Adipocyte (in vitro differentiated cells): ENCODE measurements around the gene DNASE2B.

Source experiments
- DNase-seq: peaks from one replicate; pipeline ENCODE4 v3.0.0-alpha.2; 2015; ENCODE audit warnings: low read depth
- H3K27me3 ChIP-seq: replicated peaks from 2 replicates; pipeline ENCODE4 v1.7.0; 2013; ENCODE audit warnings: mild to moderate bottlenecking, low read length, moderate library complexity; ENCODE audit not compliant: control insufficient read depth, insufficient read depth
- H3K36me3 ChIP-seq: 2 replicates; pipeline ENCODE4 v1.7.0; 2013; ENCODE audit warnings: low read length, mild to moderate bottlenecking, moderate library complexity; ENCODE audit not compliant: control insufficient read depth, insufficient read depth, severe bottlenecking
- H3K4me1 ChIP-seq: 2 replicates; pipeline ENCODE4 v1.7.0; 2013; ENCODE audit warnings: mild to moderate bottlenecking, low read length, moderate library complexity; ENCODE audit not compliant: control insufficient read depth, insufficient read depth
- H3K4me3 ChIP-seq: 2 replicates; pipeline ENCODE4 v1.7.0; 2013; ENCODE audit warnings: mild to moderate bottlenecking, low read length, moderate library complexity
- H3K9ac ChIP-seq: 2 replicates; pipeline ENCODE4 v1.7.0; 2013; ENCODE audit warnings: mild to moderate bottlenecking, low read length, moderate library complexity
- H3K9me3 ChIP-seq: 2 replicates; pipeline ENCODE4 v1.7.0; 2013; ENCODE audit warnings: mild to moderate bottlenecking, low read length, moderate library complexity; ENCODE audit not compliant: control insufficient read depth

The DNASE2B gene, protein sequence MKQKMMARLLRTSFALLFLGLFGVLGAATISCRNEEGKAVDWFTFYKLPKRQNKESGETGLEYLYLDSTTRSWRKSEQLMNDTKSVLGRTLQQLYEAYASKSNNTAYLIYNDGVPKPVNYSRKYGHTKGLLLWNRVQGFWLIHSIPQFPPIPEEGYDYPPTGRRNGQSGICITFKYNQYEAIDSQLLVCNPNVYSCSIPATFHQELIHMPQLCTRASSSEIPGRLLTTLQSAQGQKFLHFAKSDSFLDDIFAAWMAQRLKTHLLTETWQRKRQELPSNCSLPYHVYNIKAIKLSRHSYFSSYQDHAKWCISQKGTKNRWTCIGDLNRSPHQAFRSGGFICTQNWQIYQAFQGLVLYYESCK

DNA sequence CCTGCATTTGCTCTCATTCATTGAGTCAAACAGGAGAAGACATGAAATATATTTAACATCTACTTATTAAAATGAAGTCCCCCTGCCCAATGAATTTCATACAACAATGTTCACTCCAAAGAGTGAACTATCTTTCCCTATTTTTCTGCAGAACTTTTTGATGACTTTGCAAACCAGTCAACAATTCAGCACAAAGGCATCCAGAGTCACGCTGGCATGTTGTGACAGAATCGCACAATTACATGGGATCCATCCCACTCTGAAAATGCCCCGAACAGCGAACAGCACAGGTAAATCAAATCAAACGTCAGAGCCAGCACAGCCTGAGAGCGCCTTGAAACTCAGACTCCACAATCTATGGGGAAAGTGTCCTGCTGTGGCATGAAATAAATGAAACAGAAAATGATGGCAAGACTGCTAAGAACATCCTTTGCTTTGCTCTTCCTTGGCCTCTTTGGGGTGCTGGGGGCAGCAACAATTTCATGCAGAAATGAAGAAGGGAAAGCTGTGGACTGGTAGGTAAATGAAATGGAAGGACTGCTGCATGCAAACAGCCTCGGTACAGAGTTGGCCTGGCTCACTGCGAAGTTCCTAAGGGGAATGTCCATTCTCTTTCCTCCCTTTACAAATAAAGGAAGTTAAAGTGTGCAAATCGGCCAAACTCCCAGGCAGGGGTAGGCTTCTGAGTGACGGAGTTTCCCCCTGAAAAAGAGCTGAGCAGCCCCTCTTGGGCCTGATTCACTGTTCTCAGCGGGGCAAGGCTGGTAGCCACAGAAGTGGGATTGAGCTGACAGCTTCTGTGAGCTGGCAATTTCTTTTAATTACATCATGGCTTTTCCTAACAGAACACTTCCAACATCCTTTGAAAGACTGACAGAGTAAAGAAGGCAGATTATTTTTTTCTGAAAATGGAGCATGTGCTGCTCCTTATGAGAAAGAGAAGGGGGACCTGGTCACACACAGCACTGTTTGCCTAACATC, at the start of gene DNASE2B:
Gene DNASE2B (plus strand): TSS at position 310 of the 981 bp plus-strand sequence. CDS start 81 bp downstream, at position 391.
- H3K27me3 ChIP-seq: no peaks in the 10 kb centered on the region
- H3K9ac ChIP-seq: no peak within 1 kb of the TSS
- no peaks in the 10 kb centered on the region for H3K9me3 ChIP-seq
- no peak within 1 kb of the TSS for H3K4me3 ChIP-seq
- no peaks in the 10 kb centered on the region for H3K36me3 ChIP-seq
- DNase-seq: no peak
- H3K4me1 ChIP-seq: no peaks in the 10 kb centered on the region

DNA sequence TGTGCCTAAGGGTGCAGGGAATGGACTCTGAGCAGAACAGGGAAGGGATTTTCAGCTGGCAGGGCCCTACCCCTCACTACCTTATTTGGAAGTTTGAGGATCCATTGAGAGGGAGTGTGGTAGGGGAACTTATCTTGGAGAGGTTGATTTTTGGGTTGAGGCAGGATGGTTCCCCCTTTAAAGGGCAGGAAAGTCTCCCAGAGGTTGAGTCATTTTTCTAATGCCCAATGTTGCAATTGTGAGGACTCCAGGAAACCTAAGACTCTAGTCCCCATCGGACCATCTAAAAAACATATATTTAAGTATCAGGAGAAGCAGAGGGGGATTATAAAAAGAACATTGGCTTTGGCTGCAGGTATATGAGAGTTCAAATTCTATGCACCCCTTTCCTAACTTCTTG, 49.5 kb upstream of the DNASE2B start:
- Histone ChIP-seq H3K4me1 (peaks cover 16% of the 10 kb centered on the region), H3K4me3 (no peak overlapping the region), H3K9me3 (no peaks in the 10 kb centered on the region), H3K27me3 (no peaks in the 10 kb centered on the region), H3K36me3 (no peaks in the 10 kb centered on the region), H3K9ac (no peak overlapping the region)
- no peak for DNase-seq

DNA sequence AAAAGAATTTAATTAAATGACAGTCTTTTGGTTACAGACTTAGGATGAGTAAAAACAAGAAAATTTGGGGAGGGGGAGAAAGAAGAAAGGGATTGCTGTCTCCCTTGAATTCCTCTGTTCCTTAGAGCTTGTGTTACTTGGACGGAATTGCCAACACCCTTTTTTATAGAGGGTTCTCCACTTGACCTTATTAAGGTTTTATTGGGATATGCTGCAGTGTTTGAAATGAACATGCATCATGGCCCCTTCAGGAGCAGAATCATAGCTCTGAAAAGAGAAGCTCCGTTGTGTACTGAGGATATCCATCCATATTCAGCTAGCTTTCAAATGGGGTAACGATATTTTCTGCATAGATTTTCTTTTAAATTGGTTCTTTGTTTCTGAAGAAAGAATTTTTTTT, 48.2 kb upstream of the DNASE2B start:
- no peak for DNase-seq
- H3K9me3 ChIP-seq: no peaks in the 10 kb centered on the region
- no peaks in the 10 kb centered on the region for H3K36me3 ChIP-seq
- H3K27me3 ChIP-seq: no peaks in the 10 kb centered on the region
- H3K4me1 ChIP-seq: peaks cover 18% of the 10 kb centered on the region
- no peak overlapping the region for H3K4me3 ChIP-seq
- H3K9ac ChIP-seq: no peak overlapping the region

DNA sequence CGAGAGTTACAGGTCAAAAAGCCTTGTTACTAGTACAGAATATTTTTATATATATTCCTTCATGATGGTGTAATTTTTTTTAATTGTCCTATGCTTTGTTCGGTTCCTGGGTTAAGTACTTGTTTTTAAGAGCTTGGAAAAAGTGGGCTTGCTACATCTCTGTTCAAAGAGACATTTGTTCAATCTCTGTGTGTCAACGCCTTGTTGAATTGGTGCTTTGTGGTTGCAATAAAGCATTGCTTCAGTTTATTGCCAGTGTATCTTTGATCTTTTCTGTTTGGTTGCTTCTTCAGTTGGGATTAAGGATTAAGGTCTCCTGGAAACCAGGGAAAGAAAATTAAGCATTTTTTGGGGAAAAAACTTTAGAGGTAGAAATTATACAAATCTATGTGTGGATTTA, 47.7 kb upstream of the DNASE2B start:
- Histone ChIP-seq H3K27me3 (no peaks in the 10 kb centered on the region), H3K9ac (no peak overlapping the region), H3K9me3 (no peaks in the 10 kb centered on the region), H3K4me3 (no peak overlapping the region), H3K36me3 (no peaks in the 10 kb centered on the region), H3K4me1 (peaks cover 17% of the 10 kb centered on the region)
- DNase-seq: no peak

DNA sequence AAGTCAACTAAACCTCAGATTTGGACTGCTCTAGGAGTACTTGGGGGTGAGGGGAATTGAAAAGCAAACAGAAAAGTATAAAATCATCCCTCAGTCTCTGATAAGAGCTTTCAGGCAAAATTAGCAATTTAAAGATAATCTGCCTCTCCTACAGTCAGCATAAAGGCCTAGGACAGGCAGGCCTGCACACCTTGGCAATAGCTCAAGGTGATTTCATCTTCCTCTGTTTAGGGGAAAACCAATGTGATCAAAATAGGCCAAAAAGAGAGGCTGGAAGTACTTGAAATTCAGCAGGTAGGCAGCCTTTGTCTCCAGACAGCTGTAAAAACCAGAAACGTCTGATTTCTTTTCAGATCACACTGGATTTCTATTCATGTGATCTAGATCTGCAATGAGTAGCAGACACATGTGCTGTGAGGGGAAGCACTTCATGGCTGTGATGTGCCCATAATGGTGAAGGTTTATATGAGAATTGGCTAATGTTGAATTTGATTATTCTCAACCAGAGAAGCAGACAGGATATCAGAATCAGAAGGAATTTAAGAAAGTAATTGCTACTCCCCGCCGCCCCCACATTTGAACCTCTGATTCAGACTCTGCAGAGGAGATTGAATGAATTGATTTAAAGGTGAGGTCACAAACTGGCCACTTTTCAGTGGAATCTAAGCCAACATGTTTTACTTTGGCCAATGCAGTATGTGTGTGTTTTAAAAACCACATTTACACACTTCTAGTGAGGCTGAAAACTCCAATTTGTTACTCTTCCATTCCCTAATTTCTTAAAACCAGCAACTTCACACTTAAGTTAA, 45.8 kb upstream of the DNASE2B start:
- Histone ChIP-seq H3K9me3 (no peaks in the 10 kb centered on the region), H3K9ac (no peak overlapping the region), H3K27me3 (no peaks in the 10 kb centered on the region), H3K36me3 (no peaks in the 10 kb centered on the region), H3K4me3 (no peak overlapping the region), H3K4me1 (peaks cover 15% of the 10 kb centered on the region)
- no peak for DNase-seq

DNA sequence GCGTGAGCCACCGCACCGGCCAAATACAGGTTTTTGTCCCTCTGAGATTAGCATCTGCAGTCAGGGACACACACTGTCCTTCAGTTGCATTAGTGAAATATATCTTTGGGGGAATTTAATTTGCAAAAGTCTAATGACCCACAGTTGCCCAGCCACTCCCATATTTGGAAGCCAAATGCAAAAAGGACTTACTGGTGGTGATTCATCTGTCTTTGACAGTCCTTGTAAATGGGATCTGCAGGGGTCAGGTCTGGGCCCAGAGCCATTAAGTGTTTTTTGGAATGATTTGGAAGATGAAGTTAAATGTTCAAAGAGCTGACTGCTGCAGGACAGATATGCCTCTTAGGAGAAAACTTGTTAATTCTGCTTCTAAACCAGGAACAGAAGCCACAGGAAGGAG, 44.6 kb upstream of the DNASE2B start:
- peaks cover 7% of the 10 kb centered on the region for H3K4me1 ChIP-seq
- H3K27me3 ChIP-seq: no peaks in the 10 kb centered on the region
- no peaks in the 10 kb centered on the region for H3K36me3 ChIP-seq
- H3K4me3 ChIP-seq: no peak overlapping the region
- no peak for DNase-seq
- no peaks in the 10 kb centered on the region for H3K9me3 ChIP-seq
- no peak overlapping the region for H3K9ac ChIP-seq

DNA sequence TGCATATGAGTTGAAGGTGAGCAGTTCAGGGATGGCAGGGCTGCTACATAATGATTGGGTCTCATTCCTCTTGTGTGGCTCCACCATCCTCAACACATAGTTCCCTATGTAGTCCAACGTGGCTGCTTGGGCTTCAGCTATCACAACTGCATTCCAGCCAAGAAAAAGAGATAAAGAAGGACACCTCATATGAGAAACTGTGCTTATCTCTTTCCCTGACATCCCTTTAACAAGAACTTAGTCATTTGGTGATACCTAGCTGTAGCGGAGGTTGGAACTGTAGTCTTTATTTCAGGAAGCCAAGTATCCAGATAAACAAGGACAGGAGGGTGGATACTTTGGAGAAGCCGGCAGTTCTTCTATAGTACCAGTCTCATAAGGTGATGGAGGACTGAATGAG, 42.7 kb upstream of the DNASE2B start:
- no peak for DNase-seq
- no peaks in the 10 kb centered on the region for H3K9me3 ChIP-seq
- H3K4me3 ChIP-seq: no peak overlapping the region
- H3K9ac ChIP-seq: no peak overlapping the region
- H3K27me3 ChIP-seq: no peaks in the 10 kb centered on the region
- peaks cover 7% of the 10 kb centered on the region for H3K4me1 ChIP-seq
- H3K36me3 ChIP-seq: no peaks in the 10 kb centered on the region

DNA sequence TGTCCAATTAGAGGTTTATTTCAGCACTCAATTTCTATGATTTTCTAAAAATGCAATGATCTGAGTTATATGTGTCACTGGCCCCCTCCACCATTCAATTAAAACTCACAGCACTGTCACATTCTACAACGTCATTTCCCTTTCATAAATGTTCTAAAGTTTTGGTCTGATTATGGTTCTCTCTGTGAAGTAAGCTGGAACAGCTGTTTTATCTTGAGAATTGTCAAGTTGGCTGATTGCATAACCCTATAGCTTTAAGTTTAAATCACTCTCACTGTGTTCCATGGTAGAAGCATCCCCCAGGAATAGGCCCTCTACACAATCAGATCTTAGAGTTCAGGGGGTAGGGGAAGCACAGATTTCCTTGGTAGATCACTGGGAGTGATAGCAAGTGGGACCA, 41.4 kb upstream of the DNASE2B start:
- Histone ChIP-seq H3K27me3 (no peaks in the 10 kb centered on the region), H3K4me3 (no peak overlapping the region), H3K9ac (no peak overlapping the region), H3K4me1 (peaks cover 7% of the 10 kb centered on the region), H3K36me3 (no peaks in the 10 kb centered on the region), H3K9me3 (no peaks in the 10 kb centered on the region)
- DNase-seq: peak; percentile 36

DNA sequence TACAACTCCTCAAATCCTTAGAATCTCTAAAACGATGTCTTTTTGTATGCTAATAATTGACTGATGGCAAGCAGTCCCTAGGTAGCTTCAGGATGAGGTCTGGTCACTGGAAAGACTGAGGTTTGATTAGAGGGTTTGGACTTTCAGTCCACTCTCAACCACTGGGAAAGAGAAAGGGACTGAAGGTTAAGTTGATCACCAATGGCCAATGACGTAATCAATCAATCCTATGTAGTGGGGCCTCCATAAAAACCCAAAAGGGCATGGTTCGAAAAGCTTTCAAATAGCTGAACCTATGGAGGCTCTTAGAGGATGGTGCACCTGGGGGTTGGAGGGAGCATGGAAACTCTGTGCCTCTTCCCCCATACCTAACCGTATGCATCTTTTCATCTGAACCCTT, 39.6 kb upstream of the DNASE2B start:
- Histone ChIP-seq H3K4me3 (no peak overlapping the region), H3K9ac (no peak overlapping the region), H3K4me1 (peaks cover 10% of the 10 kb centered on the region), H3K36me3 (no peaks in the 10 kb centered on the region), H3K9me3 (no peaks in the 10 kb centered on the region), H3K27me3 (no peaks in the 10 kb centered on the region)
- DNase-seq: no peak

DNA sequence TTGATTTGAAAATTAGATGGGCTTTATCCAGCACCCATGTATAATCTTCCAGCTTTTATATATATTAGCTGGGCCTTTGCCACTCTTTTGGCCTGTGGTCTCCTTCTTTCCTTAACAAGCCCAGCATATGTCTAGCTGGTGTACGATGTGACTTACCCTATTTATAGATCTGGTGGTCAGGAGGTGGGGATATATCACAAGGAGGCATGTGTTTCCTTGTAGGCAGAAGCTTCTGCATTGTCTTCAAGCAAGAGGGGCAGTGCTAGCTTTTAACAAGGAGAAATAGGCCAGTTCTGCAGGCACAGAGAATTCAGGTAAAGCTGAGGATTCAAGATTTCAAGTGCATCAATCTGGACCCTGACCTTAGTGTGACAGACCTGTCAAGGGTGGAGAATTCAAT, 38.0 kb upstream of the DNASE2B start:
- Histone ChIP-seq H3K9me3 (no peaks in the 10 kb centered on the region), H3K27me3 (no peaks in the 10 kb centered on the region), H3K4me3 (no peak overlapping the region), H3K4me1 (peaks cover 9% of the 10 kb centered on the region), H3K36me3 (no peaks in the 10 kb centered on the region), H3K9ac (no peak overlapping the region)
- no peak for DNase-seq

DNA sequence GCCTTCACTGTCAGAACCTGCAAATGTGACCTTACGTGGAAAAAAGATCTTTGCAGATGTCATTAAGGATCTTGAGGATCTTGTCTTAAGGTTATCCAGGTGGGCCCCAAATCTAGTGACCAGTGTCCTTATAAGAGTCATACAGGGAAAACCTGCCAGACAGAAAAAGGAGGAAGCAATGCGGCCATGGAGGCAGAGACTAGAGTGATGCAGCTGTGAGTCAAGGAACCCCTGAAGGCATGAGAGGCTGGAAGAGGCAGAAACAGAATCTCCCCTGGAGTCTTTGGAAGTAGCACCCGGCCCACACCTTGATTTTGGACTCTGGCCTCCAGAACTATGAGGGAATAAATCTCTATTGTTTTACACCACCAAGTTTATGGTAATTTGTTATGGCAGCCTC, 36.5 kb upstream of the DNASE2B start:
- DNase-seq: no peak
- H3K4me1 ChIP-seq: peaks cover 22% of the 10 kb centered on the region
- H3K27me3 ChIP-seq: no peaks in the 10 kb centered on the region
- H3K9ac ChIP-seq: no peak overlapping the region
- H3K36me3 ChIP-seq: no peaks in the 10 kb centered on the region
- no peak overlapping the region for H3K4me3 ChIP-seq
- no peaks in the 10 kb centered on the region for H3K9me3 ChIP-seq
